Esophagus muscularis mucosa (tissue), 4 donors: ENCODE results near the gene PHYHD1. TPM values are rescaled to one million over a fixed set of nuclear protein-coding genes. Genes with fewer than 3 reads are reported as not detected.

Experiments used
- DNase-seq: peaks from one replicate; pipeline ENCODE4 v3.0.0-alpha.2; 2017; ENCODE audit errors: extremely low spot score
- H3K27ac ChIP-seq, 4 donors: fragments of 200-600 bp; sonication (generic); replicated peaks in 1 of 4; 1 replicate in 3 of 4; 2 replicates in 1 of 4; pipeline ENCODE4 v1.5.1; 2016 to 2019; ENCODE audit warnings: mild to moderate bottlenecking in 1 of 4
- H3K27me3 ChIP-seq, 4 donors: fragments of 200-600 bp; sonication (generic); one replicate each; pipeline versions ENCODE4 v1.5.1 to v1.6.0; 2016 to 2019
- H3K36me3 ChIP-seq, 4 donors: fragments of 200-600 bp; sonication (generic); one replicate each; pipeline ENCODE4 v1.5.1; 2016 to 2019
- H3K4me1 ChIP-seq, 4 donors: fragments of 200-600 bp; sonication (generic); one replicate each; pipeline ENCODE4 v1.5.1; 2016 to 2019
- H3K4me3 ChIP-seq, 4 donors: fragments of 200-600 bp; sonication (generic); 1 replicate in 2 of 4; 2 replicates in 2 of 4; pipeline ENCODE4 v1.5.1; 2016 to 2019; ENCODE audit warnings: mild to moderate bottlenecking in 4 of 4, moderate library complexity in 1 of 4
- H3K9me3 ChIP-seq, 4 donors: fragments of 200-600 bp; sonication (generic); 1 replicate in 3 of 4; 2 replicates in 1 of 4; pipeline ENCODE4 v1.5.1; 2016 to 2019
- CTCF ChIP-seq, 3 experiments: fragments of 200-600 bp in 2 of 3; fragments of 450-650 bp in 1 of 3; sonication (generic) in 2 of 3; IDR thresholded peaks; one replicate each; pipeline ENCODE4 v1.5.1; 2017 to 2019; ENCODE audit warnings: antibody characterized with exemption in 3 of 3, mild to moderate bottlenecking in 2 of 3, moderate library complexity in 1 of 3
- EP300 ChIP-seq: sonication (generic); formaldehyde crosslinking; IDR thresholded peaks from one replicate; pipeline ENCODE4 v1.6.1; 2017; ENCODE audit warnings: antibody characterized with exemption
- POLR2A ChIP-seq: fragments of 450-650 bp; IDR thresholded peaks from one replicate; pipeline ENCODE4 v1.6.1; 2017; ENCODE audit warnings: antibody characterized with exemption, moderate library complexity, mild to moderate bottlenecking, low read depth
- POLR2AphosphoS5 ChIP-seq, 2 donors: sonication (generic); formaldehyde crosslinking; IDR thresholded peaks; one replicate each; pipeline ENCODE4 v1.6.1; 2017; ENCODE audit warnings: antibody characterized with exemption in 2 of 2
- WGBS: methylation state at CpG from one replicate; pipeline ENCODE4 v1.1.5; 2018; 5-methylcytosine and 5-hydroxymethylcytosine counted together
- intact Hi-C: fragments of 100-400 bp; cut with DNase I; formaldehyde crosslinking; loops from one replicate; pipeline ENCODE4 v1.15.1; 2023
- total RNA-seq, 4 donors: library from RNA; depleted of rRNA; stranded (reverse); fragments of >200 nt; gene quantifications; one replicate each; pipeline versions ENCODE4 v1.1.0 to v1.2.1, GENCODE V29; 2016

PHYHD1 gene
- 10 to 100 TPM; 10.4 to 22.3 (median 12.0) TPM for total RNA-seq

- Histone ChIP-seq H3K9me3 (no peaks in the 10 kb centered on the region), H3K4me1 (peaks cover 59 to 76% (median 72%) of the 10 kb centered on the region in 4 donors), H3K27ac (peak within 1 kb of the TSS; percentile 83 to 89 (median 86)), H3K4me3 (peak within 1 kb of the TSS; percentile 61 to 69 (median 66)), H3K27me3 (no peaks in the 10 kb centered on the region), H3K36me3 (peaks cover 0 to 34% (median 20%) of the 10 kb centered on the region in 4 donors)
- no peak for DNase-seq
- TF ChIP-seq POLR2AphosphoS5 (IDR thresholded peaks at IDR 0.05), result peak; percentile 24 to 60
- no peak for TF ChIP-seq POLR2A
- no peak for TF ChIP-seq CTCF (IDR thresholded peaks at IDR 0.05)
- TF ChIP-seq EP300, result peak; percentile 70
- 69% methylated on average over 11 of the region's 13 CpGs for WGBS
- intact Hi-C loops, result loop anchor here (5.0 kb wide), 1 partner anchor 38 kb away; the partner anchor contains the start of genes KYAT1 and LRRC8A
Measured at GRCh38 chr9:128920381-128921058, at the start of gene PHYHD1. Gene PHYHD1 (plus strand): TSS chr9:128920982. CDS start chr9:128922324, 1,342 bp downstream.

- H3K4me1 ChIP-seq, result peaks cover 10 to 26% (median 21%) of the 10 kb centered on the region in 4 donors
- 78% methylated on average over 4 of the region's 5 CpGs for WGBS
- H3K36me3 ChIP-seq, result no peaks in the 10 kb centered on the region
- no peaks in the 10 kb centered on the region for H3K9me3 ChIP-seq
- no peaks in the 10 kb centered on the region for H3K27me3 ChIP-seq
- TF ChIP-seq EP300, result no peak
- TF ChIP-seq POLR2AphosphoS5 (IDR thresholded peaks at IDR 0.05), result no peak
- TF ChIP-seq POLR2A, result no peak
- TF ChIP-seq CTCF (IDR thresholded peaks at IDR 0.05), result no peak
- no peak for DNase-seq
- intact Hi-C loops, result no loop called here
- H3K27ac ChIP-seq, result no peak overlapping the region
- H3K4me3 ChIP-seq, result no peak overlapping the region
Measured at GRCh38 chr9:128877852-128878251, 42.9 kb upstream of the PHYHD1 start.

GRCh38 chr9:128881884-128882676 lies 38.7 kb upstream of the PHYHD1 start, which contains the start of the genes KYAT1 and LRRC8A:
Gene KYAT1 (minus strand): TSS chr9:128881950. CDS start chr9:128845405, 36,545 bp downstream.
Gene LRRC8A (plus strand): TSS chr9:128882133. CDS start chr9:128907165, 25,032 bp downstream.
- 0% methylated on average over 29 of the region's 70 CpGs for WGBS
- H3K36me3 ChIP-seq, result peaks cover 0 to 27% (median 18%) of the 10 kb centered on the region in 4 donors
- TF ChIP-seq CTCF (IDR thresholded peaks at IDR 0.05), result peak in 2 of 3 experiments; percentile 11 to 27
- no peak for TF ChIP-seq POLR2A
- TF ChIP-seq EP300, result no peak
- peak; percentile 87 to 93 for TF ChIP-seq POLR2AphosphoS5 (IDR thresholded peaks at IDR 0.05)
- H3K9me3 ChIP-seq, result no peaks in the 10 kb centered on the region
- H3K4me1 ChIP-seq, result peaks cover 50 to 65% (median 59%) of the 10 kb centered on the region in 4 donors
- peak within 1 kb of the TSS; percentile 97 to 99 (median 98) for H3K27ac ChIP-seq
- DNase-seq, result peak; percentile 99
- intact Hi-C loops, result loop anchor here (5.0 kb wide), 1 partner anchor 40 kb away; the partner anchor contains the start of gene PHYHD1
- H3K4me3 ChIP-seq, result peak within 1 kb of the TSS; percentile 83 to 99 (median 94)
- no peaks in the 10 kb centered on the region for H3K27me3 ChIP-seq

GRCh38 chr9:128882677-128883603 lies 37.8 kb upstream of the PHYHD1 start:
- TF ChIP-seq CTCF (IDR thresholded peaks at IDR 0.05) (no peak), POLR2AphosphoS5 (IDR thresholded peaks at IDR 0.05) (peak; percentile 41 to 58)
- 0% methylated on average over 16 of the region's 19 CpGs for WGBS
- H3K27ac ChIP-seq, result peak overlapping the region; percentile 97 to 99 (median 98)
- no peak for DNase-seq
- H3K4me1 ChIP-seq, result peaks cover 59 to 74% (median 64%) of the 10 kb centered on the region in 4 donors
- peak overlapping the region; percentile 83 to 99 (median 94) for H3K4me3 ChIP-seq
- intact Hi-C loops, result loop anchor here (5.0 kb wide), 1 partner anchor 39 kb away; the partner anchor contains the start of gene PHYHD1
- H3K36me3 ChIP-seq, result peaks cover 0 to 36% (median 22%) of the 10 kb centered on the region in 4 donors
- H3K9me3 ChIP-seq, result no peaks in the 10 kb centered on the region
- H3K27me3 ChIP-seq, result no peaks in the 10 kb centered on the region
